GM23338 (cell line): ENCODE measurements around the gene PCDHAC1. TPM values are rescaled to one million over a fixed set of nuclear protein-coding genes. Genes with fewer than 3 reads are reported as not detected.

Experiments used
- polyA plus RNA-seq: library from polyadenylated mRNA; unstranded; fragments of >200 nt; fragmentation: Nextera tagmentation; extraction: Ambion mirVana; gene quantifications from 2 replicates; pipeline ENCODE4 v1.2.1, GENCODE V29; 2016
- small RNA-seq: library from RNA; depleted of rRNA; stranded (forward); fragments of <200 nt; gene quantifications from one replicate; pipeline ENCODE3, GENCODE V24; 2014; ENCODE audit warnings: low replicate concordance
- total RNA-seq: library from RNA; depleted of rRNA; stranded (reverse); fragments of >200 nt; shearing (Covaris generic); gene quantifications from 2 replicates; pipeline ENCODE4 v1.2.3, GENCODE V29; 2014; rRNA removed

PCDHAC1 gene
- total and polyA plus RNA-seq, 2 experiments from 2014 or later = 0.53 to 12.1 TPM

Small RNA genes within 50 kb of the gene (small RNA-seq; reads per million reads assigned to genes)
- not detected for gene AC010223.1

Other genes starting within 250 kb of the PCDHAC1 start
- gene HARS1, start 234.9 kb upstream of the PCDHAC1 start, total RNA-seq = 57.8 and 58.8 TPM in 2 replicates
- gene HARS1, start 234.9 kb upstream of the PCDHAC1 start, polyA plus RNA-seq = 48.6 and 51.6 TPM in 2 replicates
- 21.6 and 29.6 TPM in 2 replicates for gene HARS2, start 234.8 kb upstream of the PCDHAC1 start, total RNA-seq
- gene HARS2, start 234.8 kb upstream of the PCDHAC1 start, polyA plus RNA-seq = 12.7 and 14.4 TPM in 2 replicates
- 26.4 and 35.6 TPM in 2 replicates for gene ZMAT2, start 225.9 kb upstream of the PCDHAC1 start, total RNA-seq
- gene ZMAT2, start 225.9 kb upstream of the PCDHAC1 start, polyA plus RNA-seq = 45.1 and 50.6 TPM in 2 replicates
- gene PCDHA1, start 140.2 kb upstream of the PCDHAC1 start, total RNA-seq = 1.6 and 3.2 TPM in 2 replicates
- gene PCDHA1, start 140.2 kb upstream of the PCDHAC1 start, polyA plus RNA-seq = 0.52 and 0.81 TPM in 2 replicates
- 2.2 and 2.4 TPM in 2 replicates for gene PCDHA2, start 131.4 kb upstream of the PCDHAC1 start, total RNA-seq
- 0.99 and 1.3 TPM in 2 replicates for gene PCDHA2, start 131.4 kb upstream of the PCDHAC1 start, polyA plus RNA-seq
- gene PCDHA3, start 125.2 kb upstream of the PCDHAC1 start, total RNA-seq = 4.0 TPM in 2 replicates
- gene PCDHA3, start 125.2 kb upstream of the PCDHAC1 start, polyA plus RNA-seq = 0.87 and 1.2 TPM in 2 replicates
- 9.6 and 12.5 TPM in 2 replicates for gene PCDHA4, start 119.2 kb upstream of the PCDHAC1 start, total RNA-seq
- gene PCDHA4, start 119.2 kb upstream of the PCDHAC1 start, polyA plus RNA-seq = 1.6 and 1.8 TPM in 2 replicates
- 1.4 and 3.1 TPM in 2 replicates for gene PCDHA5, start 104.7 kb upstream of the PCDHAC1 start, total RNA-seq
- gene PCDHA5, start 104.7 kb upstream of the PCDHAC1 start, polyA plus RNA-seq = 0.61 and 0.86 TPM in 2 replicates
- 4.6 and 5.2 TPM in 2 replicates for gene PCDHA6, start 98.3 kb upstream of the PCDHAC1 start, total RNA-seq
- 2.0 and 2.1 TPM in 2 replicates for gene PCDHA6, start 98.3 kb upstream of the PCDHAC1 start, polyA plus RNA-seq
- gene PCDHA7, start 92.0 kb upstream of the PCDHAC1 start, total RNA-seq = 6.9 and 8.7 TPM in 2 replicates
- 1.3 and 1.7 TPM in 2 replicates for gene PCDHA7, start 92.0 kb upstream of the PCDHAC1 start, polyA plus RNA-seq
- 1.4 and 3.1 TPM in 2 replicates for gene PCDHA8, start 85.1 kb upstream of the PCDHAC1 start, total RNA-seq
- gene PCDHA8, start 85.1 kb upstream of the PCDHAC1 start, polyA plus RNA-seq = 0.56 and 0.86 TPM in 2 replicates
- gene PCDHA9, start 77.9 kb upstream of the PCDHAC1 start, total RNA-seq = 3.2 and 3.3 TPM in 2 replicates
- 1.1 and 1.6 TPM in 2 replicates for gene PCDHA9, start 77.9 kb upstream of the PCDHAC1 start, polyA plus RNA-seq
- gene PCDHA10, start 70.4 kb upstream of the PCDHAC1 start, total RNA-seq = 11.6 and 12.2 TPM in 2 replicates
- 3.9 and 4.1 TPM in 2 replicates for gene PCDHA10, start 70.4 kb upstream of the PCDHAC1 start, polyA plus RNA-seq
- 22.9 and 26.5 TPM in 2 replicates for gene PCDHA11, start 57.3 kb upstream of the PCDHAC1 start, total RNA-seq
- 8.5 and 11.6 TPM in 2 replicates for gene PCDHA11, start 57.3 kb upstream of the PCDHAC1 start, polyA plus RNA-seq
- 12.7 and 17.7 TPM in 2 replicates for gene PCDHA12, start 51.0 kb upstream of the PCDHAC1 start, total RNA-seq
- gene PCDHA12, start 51.0 kb upstream of the PCDHAC1 start, polyA plus RNA-seq = 5.1 and 5.6 TPM in 2 replicates
- gene PCDHA13, start 44.2 kb upstream of the PCDHAC1 start, total RNA-seq = 4.3 and 9.8 TPM in 2 replicates
- 0.59 and 1.2 TPM in 2 replicates for gene PCDHA13, start 44.2 kb upstream of the PCDHAC1 start, polyA plus RNA-seq
- gene PCDHAC2, start 40.2 kb downstream of the PCDHAC1 start, total RNA-seq = 11.8 and 13.1 TPM in 2 replicates
- 0.54 and 1.8 TPM in 2 replicates for gene PCDHAC2, start 40.2 kb downstream of the PCDHAC1 start, polyA plus RNA-seq
- gene PCDHB1, start 125.1 kb downstream of the PCDHAC1 start, total RNA-seq = 0.03 and 0.08 TPM in 2 replicates
- 0.05 and 0.09 TPM in 2 replicates for gene PCDHB1, start 125.1 kb downstream of the PCDHAC1 start, polyA plus RNA-seq
- 28.6 and 34.2 TPM in 2 replicates for gene PCDHB2, start 168.3 kb downstream of the PCDHAC1 start, total RNA-seq
- 7.1 and 9.3 TPM in 2 replicates for gene PCDHB2, start 168.3 kb downstream of the PCDHAC1 start, polyA plus RNA-seq
- gene PCDHB3, start 174.2 kb downstream of the PCDHAC1 start, total RNA-seq = 15.3 and 19.4 TPM in 2 replicates
- gene PCDHB3, start 174.2 kb downstream of the PCDHAC1 start, polyA plus RNA-seq = 4.7 and 5.2 TPM in 2 replicates
- 1.7 and 2.7 TPM in 2 replicates for gene PCDHB4, start 195.5 kb downstream of the PCDHAC1 start, total RNA-seq
- 0.87 and 1.3 TPM in 2 replicates for gene PCDHB4, start 195.5 kb downstream of the PCDHAC1 start, polyA plus RNA-seq
- gene PCDHB5, start 208.9 kb downstream of the PCDHAC1 start, total RNA-seq = 37.7 and 49.7 TPM in 2 replicates
- 18.7 and 20.0 TPM in 2 replicates for gene PCDHB5, start 208.9 kb downstream of the PCDHAC1 start, polyA plus RNA-seq
- 0.23 and 0.52 TPM in 2 replicates for gene PCDHB6, start 223.8 kb downstream of the PCDHAC1 start, total RNA-seq
- 0.11 and 0.17 TPM in 2 replicates for gene PCDHB6, start 223.8 kb downstream of the PCDHAC1 start, polyA plus RNA-seq
- 0.39 and 1.0 TPM in 2 replicates for gene PCDHB7, start 246.3 kb downstream of the PCDHAC1 start, total RNA-seq
- gene PCDHB7, start 246.3 kb downstream of the PCDHAC1 start, polyA plus RNA-seq = 0.33 and 0.48 TPM in 2 replicates